HL-60 (cell line): ENCODE data around the gene BHMT.

Source experiments
- CTCF ChIP-seq: IDR thresholded peaks from one replicate; pipeline ENCODE4 v1.5.1; 2011; ENCODE audit warnings: low read length, control low read depth, inconsistent platforms; ENCODE audit not compliant: insufficient read depth
- POLR2AphosphoS5 ChIP-seq: IDR thresholded peaks from 2 replicates; pipeline ENCODE4 v1.6.1; 2012; ENCODE audit warnings: low read depth

DNA sequence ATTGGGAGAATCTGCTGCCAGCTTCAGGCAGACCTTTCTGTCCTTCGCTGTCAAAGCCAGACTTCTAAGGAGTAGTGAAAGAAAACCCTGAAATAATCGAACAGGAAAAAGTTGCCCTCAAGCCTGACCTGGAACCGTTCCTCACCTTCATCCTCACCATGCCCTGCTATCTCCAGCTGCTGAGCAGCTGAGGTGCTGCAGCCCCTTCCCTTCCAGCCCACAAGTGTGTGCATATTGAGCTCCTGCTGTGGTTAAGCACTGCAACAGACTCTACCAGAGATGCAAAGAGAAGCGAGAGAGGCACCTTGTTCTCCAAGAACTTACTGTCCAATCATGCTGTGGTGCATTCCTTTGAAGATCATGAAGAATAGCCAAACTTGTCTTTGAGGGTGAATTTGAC lies 23.1 kb upstream of the BHMT start:
- TF ChIP-seq POLR2AphosphoS5 (no peak), CTCF (no peak)
